ENCODE measurements around the gene ZNF585A.

Gene ZNF585A

GRCh38 chr19:37098570-37098969 is 73.9 kb downstream of the ZNF585A start:
- Histone ChIP-seq H3K4me3 (ENCODE audit: low read depth, low read length) (no peak overlapping the region), H3K4me1 (no peaks in the 10 kb centered on the region), H3K9me3 (no peaks in the 10 kb centered on the region), H3K36me3 (no peaks in the 10 kb centered on the region), H3K27me3 (no peaks in the 10 kb centered on the region)
- DNase-seq = no peak
- TF ChIP-seq CTCF (IDR thresholded peaks at IDR 0.05; ENCODE audit: low read depth, low read length) = no peak

DNA sequence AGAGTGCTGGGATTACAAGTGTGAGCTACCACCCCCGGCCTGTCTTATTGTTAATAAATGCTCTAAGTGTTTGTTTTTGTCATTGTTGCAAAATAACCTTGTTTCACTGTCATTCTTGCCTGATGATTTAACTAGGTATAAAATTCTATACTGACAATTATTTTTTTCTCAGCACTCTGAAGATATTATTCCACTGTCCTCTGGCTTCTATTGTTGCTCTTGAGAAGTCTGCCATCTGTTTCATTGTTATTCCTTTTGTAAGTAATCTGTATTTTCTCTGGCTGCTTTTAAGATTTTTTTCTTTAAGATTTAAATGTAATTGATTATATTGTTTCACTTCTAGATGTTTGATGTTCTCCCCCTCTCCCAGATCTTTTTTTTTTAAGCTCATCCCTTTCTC is 76.6 kb downstream of the ZNF585A start:
- no peak for TF ChIP-seq CTCF (IDR thresholded peaks at IDR 0.05; ENCODE audit: low read depth, low read length)
- H3K27me3 ChIP-seq = no peaks in the 10 kb centered on the region
- H3K4me1 ChIP-seq = no peaks in the 10 kb centered on the region
- no peak for DNase-seq
- no peak overlapping the region for H3K4me3 ChIP-seq (ENCODE audit: low read depth, low read length)
- no peaks in the 10 kb centered on the region for H3K9me3 ChIP-seq
- H3K36me3 ChIP-seq = peaks cover 15% of the 10 kb centered on the region

Data from BE2C (cell line).